ENCODE results near the gene TUG1.

TUG1 gene

DNA sequence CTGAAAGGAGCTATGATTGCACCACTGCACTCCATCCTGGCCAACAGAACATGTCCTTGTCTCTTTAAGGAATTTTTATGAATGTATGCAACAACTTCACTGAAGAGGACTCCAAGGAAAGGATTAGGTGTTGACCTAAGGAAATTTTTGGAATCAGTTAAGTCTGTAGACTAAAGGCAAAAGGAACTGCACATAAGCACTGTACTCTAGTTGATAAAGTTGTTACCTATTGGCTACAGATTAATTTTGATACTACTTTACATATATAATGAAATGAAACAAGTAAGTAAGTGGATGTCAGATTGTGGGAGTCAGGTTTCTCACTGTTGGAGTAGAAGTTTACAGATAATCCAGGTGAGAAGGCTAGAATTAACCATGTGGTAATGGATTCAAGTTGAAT is 36.5 kb downstream of the TUG1 start:
- no peak for DNase-seq

DNA sequence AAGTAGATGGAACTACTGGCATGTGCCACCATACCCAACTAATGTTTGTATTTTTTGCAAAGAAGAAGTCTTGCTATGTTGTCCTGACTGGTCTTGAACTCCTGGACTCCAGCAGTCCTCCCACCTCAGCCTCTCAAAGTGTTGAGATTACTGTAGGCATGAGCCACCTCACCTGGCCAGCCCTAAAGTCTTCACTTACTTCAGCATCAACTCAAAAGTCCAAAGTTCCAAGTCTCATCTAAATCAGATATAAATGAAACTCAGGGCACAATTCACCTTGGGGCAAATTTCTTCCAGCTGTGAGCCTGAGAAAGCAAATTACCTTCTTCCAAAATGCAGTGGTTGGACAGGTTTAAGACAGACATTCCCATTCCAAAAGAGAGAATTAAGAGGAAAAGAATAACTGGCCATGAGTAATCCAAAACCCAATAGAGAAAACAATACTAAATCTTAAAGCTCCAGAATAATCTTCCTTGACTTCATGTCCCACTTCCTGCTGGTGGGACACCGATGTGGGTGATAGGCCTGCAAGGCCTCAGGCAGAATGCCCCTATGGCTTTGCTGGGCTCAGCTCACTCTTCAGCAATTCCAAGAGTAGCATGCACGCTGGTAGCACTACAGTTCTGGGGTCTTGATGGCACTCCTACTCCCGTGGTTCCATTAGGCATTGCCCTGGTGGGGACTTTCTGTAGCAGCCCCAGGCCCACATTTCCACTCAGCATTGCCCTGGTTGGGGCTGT is 50.3 kb downstream of the TUG1 start:
- no peak for DNase-seq

DNA sequence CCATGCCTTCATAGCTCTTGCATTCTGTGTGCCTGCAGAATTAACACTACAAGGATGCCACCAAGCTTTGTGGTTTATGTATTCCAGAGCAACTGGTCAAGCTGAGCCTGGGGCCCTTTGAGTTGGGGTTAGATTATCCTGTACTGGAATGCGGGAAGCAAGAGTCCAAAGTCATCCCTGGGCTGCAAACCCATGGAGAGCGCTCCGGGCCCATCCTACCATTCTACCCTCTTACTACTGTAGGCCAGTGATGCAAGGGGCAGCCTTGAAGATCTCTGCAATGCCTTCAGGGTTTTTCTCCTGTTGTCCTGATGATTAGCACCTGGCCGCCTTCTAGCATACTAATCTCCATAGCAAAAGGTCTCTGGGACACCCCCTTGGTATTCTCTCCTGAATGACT is 51.3 kb downstream of the TUG1 start:
- no peak for DNase-seq

DNA sequence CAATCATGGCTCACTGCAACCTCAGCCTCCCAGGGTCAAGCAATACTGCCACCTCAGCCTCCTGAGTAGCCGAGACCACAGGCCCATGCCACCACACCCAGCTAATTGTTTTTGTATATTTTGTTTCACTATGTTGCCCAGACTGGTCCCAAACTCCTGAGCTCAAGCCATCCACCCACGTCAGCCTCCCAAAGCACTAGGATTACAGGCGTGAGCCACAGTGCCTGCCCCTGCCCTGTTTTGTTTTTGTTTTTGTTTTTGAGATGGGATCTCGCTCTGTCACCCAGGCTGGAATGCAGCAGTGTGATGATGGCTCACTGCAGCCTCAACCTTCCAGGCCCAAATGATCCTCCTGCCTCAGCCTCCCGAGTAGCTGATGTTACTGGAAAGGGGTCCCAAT is 53.5 kb downstream of the TUG1 start:
- DNase-seq, result no peak

All from bone marrow (tissue), 2 donors.